ENCODE measurements around the gene ARRDC4.

DNA sequence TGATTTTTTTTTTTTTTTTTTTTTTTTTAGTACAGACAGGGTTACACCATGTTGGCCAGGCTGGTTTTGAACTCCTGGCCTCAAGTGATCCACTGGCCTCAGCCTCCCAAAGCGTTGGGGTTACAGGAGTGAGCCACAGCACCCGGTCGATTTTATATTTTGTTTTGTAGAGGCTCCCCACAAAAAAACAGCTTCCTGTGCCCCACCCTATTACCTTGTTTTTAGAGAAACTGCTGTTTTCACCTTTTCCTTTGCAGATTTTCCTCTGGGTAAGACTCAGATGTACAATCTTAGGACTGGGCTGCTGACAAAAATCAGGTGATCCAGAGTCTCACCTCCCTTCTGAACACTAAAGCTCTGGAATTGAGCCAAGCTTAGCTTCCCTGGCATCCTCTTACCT lies 20.6 kb downstream of the ARRDC4 start:
- TF ChIP-seq EZH2phosphoT487 (IDR thresholded peaks at IDR 0.05; ENCODE audit: insufficient read depth, low read depth) (no peak), EZH2 (IDR thresholded peaks at IDR 0.05; ENCODE audit: insufficient read depth, poor library complexity, severe bottlenecking) (no peak)
